Tibial nerve (tissue), 4 donors: ENCODE data around the gene KCNK18.

Experiments
- CTCF ChIP-seq, 5 experiments: fragments of 200-600 bp in 3 of 5; fragments of 450-650 bp in 2 of 5; sonication (generic) in 3 of 5; IDR thresholded peaks; one replicate each; pipeline ENCODE4 v1.5.1; 2016 to 2019; ENCODE audit warnings: antibody characterized with exemption in 5 of 5, mild to moderate bottlenecking in 3 of 5, moderate library complexity in 2 of 5
- EP300 ChIP-seq, 2 donors: sonication (generic); formaldehyde crosslinking; IDR thresholded peaks; one replicate each; pipeline ENCODE4 v1.6.1; 2017; ENCODE audit warnings: antibody characterized with exemption in 2 of 2, mild to moderate bottlenecking in 1 of 2
- POLR2A ChIP-seq, 2 donors: fragments of 450-650 bp; IDR thresholded peaks; one replicate each; pipeline ENCODE4 v1.6.1; 2017; ENCODE audit warnings: antibody characterized with exemption in 2 of 2, mild to moderate bottlenecking in 2 of 2, moderate library complexity in 2 of 2

GRCh38 chr10:117198088-117198487 is 799 bp downstream of the KCNK18 start:
- TF ChIP-seq CTCF (IDR thresholded peaks at IDR 0.05) (no peak), EP300 (IDR thresholded peaks at IDR 0.05) (no peak), POLR2A (IDR thresholded peaks at IDR 0.05) (no peak)
